T follicular helper cell (primary cell): ENCODE data around the gene SUCLG1.

ENCODE experiments used
- DNase-seq: peaks from one replicate; pipeline ENCODE4 v3.0.0-alpha.2; 2020; ENCODE audit warnings: low read depth

Gene SUCLG1

DNA sequence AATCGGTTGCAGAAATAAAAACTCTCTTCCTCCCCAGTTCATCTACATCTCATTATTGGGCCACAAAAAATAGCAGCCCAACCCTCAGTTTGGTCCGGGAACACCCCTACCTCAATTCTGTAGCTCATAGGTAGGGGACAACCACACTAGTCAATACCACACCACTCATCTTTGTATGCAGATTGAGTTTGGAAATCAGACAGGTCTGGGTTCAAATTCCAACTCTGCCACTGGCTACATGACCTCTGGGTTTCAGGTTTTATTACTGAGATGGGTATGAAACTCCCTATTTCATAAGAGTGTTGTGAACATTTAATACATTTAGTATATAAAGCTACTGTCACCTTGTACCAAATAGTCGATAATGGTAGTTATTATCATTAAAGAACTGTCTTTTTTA, 2.2 kb upstream of the SUCLG1 start:
- DNase-seq = no peak

DNA sequence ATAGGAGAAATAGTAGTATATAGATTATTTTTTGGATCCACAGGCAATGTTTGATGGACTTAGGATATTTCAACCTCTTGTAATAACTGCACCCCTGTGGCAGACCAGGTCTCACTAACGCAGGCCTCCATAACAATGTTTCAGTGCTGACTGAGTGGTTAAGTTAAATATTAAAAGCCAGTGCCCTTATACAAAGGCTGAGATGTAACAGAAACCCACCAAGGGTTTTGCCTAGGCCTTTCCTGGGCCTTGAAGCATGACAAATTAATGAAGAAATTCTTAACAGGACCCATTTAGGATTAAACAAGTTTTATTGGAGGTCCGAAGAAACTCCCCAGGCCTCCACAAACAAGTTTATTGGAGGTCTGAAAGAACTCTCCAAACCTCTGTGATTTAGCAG, 1.6 kb upstream of the SUCLG1 start:
- no peak for DNase-seq

- DNase-seq = no peak
Observed at GRCh38 chr2:84459944-84460429, 907 bp upstream of the SUCLG1 start.

- DNase-seq = peak; percentile 9
Observed at GRCh38 chr2:84458551-84459017, 496 bp downstream of the SUCLG1 start.

DNA sequence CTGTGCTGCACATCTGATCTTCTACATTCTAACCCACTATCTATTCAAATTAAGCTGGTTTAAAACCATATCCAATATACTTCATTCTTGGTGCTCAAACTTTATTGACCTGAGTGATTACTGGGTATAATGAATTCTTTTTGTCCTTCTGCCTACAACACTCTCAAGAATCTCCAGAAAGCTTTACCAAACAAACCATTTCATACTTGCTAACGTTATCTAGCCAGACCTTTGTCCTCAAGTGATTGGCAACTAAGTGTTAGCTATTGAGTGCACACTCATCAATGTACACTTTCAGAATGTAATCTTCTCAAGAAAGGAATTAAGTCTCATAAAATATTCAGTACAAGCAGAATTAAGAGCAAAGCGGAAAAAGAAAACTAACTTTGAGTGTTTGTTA, 1.4 kb downstream of the SUCLG1 start:
- no peak for DNase-seq

DNA sequence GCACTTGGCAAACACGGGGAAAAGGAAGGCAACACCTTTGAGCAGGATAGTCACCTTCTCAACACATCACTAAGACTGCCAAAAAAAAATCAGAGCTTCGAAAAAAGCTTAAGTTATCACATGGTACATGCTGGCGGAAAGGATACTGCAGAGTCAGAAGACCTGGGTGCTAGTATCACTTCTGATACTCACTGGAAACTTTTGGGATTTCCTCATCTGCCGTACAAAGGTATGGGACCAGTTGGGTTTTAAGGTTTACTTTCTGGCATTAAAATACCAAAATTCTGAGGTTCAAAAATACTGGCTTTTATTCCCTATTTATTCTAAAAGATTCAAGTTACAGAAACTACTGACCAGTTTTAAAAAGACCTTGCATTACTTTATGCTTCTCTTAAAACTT, 2.9 kb downstream of the SUCLG1 start:
- no peak for DNase-seq

DNA sequence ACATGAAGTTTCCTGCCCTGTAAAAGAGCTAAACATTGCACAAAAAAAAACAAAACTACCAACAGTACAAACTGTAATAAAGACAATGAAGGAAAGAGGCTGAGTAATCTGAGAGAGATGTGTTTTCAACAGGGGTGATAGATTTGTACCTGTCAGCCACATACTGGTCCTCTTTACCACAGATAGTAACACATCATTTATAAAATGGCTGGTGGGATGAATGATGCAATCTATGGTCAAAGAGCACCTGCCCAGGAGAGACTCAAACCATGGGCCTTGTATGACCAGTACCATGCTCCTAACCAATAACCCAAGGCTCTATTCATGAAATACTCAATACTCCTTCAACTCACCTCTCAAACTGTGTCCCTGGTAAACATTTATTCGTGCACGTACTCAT, 4.5 kb downstream of the SUCLG1 start:
- no peak for DNase-seq

DNA sequence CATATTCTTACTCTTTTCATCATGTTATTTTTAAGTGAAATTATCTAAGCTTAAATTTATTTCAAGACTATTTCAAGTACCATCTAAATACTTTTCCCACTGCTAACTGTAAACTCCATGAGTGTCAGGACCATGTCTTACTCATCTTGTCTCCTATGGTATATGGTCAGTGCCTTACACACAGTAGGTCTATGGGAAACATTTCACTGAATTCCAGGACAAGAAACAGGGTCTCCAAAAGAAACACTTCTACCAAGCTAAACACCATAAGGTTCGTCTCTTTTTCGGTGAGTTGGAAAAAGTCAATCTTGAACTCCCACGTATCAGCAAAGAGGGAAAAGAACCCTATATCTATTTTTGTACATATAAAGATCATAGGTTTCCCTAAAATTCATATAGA, 6.5 kb downstream of the SUCLG1 start:
- no peak for DNase-seq

DNA sequence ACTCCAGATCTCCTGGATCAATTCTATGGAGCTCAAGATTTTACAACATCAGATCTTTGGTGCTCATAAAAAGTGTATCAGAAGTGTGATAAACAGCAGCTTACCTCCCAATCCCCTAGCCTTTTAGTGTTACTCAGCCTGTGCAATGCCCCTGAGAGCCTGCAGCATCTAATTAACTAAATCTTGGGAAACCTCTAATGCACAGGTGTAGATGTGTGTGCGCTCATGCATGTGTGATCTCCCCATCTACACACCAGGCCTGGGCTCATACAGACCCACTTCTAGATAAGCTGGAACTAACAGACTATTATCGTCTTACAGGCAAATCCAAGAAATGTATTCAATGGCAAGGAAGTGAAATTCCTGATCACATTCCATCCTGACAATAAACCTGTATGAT, 7.5 kb downstream of the SUCLG1 start:
- DNase-seq = no peak

- DNase-seq = no peak
Observed at GRCh38 chr2:84450288-84451227, 8.5 kb downstream of the SUCLG1 start.

DNA sequence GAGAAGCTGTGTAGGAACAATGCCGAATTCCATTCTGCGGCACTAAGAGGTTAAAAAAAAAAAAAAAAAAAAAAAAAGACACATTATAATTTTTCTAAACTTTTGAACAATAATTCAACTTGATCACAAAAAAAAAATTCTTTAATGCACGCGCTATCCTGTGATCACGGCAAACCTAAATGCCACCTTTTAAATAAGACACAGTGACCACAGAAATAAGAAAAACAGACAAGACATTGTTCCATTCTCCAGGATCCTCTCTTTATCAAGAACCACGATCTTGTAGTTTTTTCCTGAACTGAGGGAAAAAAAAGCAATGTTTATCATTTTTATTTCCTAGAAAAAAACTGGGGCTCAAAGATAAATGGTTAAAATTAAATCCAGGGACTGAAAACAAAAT, 9.4 kb downstream of the SUCLG1 start:
- no peak for DNase-seq

DNA sequence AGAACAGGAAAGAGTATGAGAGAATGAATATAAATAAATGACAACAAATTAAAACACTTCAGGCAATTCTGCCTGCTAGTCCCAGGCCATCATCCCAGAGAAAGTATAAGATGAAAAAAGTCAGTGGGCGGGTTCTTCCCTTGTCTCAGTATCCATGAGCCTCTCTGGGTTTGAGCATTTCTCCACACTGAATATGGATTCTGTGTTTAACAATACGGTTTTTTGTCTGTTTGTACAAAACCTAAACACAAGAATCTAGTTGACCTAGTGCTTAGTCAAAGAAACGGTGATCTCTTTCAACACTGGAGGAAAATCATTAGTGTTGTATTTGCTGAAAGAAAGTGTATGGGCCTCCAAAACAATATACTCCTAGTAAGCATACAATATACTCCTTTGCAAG, 10.0 kb downstream of the SUCLG1 start:
- no peak for DNase-seq

DNA sequence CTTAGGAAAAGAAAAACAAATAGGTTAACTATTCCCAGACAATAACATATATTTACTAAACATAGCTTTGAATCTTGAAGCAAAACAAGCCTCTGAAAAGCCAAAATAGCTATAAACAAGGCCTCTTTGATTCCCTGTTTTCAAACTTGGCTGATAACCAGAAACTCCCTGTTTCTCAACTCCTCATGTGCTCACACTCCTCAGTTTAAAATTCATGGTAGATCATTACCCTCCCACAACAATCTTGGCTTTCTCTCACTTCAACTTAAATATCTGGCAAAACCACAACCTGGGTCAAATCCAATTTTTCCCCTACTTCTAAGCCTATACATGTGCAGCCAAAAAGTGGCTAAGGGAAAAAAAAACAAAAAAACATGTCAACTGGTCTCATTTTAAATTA, 15.6 kb downstream of the SUCLG1 start:
- no peak for DNase-seq

GRCh38 chr2:84442888-84443287, 16.2 kb downstream of the SUCLG1 start:
- DNase-seq = no peak

DNA sequence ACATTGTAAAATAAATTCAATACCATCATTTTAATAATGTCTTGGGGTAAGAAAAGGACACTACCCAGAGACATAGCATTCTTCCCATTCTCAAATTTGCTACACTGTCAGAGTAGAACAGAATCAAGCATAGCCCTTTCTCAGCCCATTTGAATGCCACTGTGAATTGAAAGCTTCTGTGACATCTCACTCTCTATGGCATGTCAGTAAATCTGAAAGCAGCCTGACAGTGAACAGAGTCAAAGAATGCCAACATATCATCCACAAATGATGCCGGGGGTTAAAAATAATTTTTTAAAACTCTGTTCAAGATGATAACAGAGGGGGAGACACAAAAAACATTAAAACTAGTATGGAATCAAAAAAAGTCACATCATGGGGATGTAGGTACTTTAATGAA, 17.6 kb downstream of the SUCLG1 start:
- no peak for DNase-seq

DNA sequence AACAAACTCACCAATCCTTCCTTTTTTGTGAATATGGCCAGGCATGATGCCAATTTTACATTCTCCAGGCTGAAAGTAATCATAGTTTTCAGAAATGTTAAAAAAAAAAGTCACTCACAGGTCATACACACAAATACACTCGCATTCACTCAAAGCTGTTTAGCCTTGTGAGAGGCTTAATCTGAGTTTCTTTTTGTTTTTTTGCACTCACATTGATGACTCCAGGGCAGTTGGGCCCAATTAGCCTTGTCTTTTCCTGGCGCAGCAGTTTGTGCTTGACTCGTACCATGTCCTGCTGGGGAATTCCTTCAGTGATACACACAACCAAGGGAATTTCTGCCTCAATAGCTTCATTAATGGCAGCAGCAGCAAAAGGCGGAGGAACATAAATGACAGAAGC, 18.0 kb downstream of the SUCLG1 start:
- DNase-seq = no peak

DNA sequence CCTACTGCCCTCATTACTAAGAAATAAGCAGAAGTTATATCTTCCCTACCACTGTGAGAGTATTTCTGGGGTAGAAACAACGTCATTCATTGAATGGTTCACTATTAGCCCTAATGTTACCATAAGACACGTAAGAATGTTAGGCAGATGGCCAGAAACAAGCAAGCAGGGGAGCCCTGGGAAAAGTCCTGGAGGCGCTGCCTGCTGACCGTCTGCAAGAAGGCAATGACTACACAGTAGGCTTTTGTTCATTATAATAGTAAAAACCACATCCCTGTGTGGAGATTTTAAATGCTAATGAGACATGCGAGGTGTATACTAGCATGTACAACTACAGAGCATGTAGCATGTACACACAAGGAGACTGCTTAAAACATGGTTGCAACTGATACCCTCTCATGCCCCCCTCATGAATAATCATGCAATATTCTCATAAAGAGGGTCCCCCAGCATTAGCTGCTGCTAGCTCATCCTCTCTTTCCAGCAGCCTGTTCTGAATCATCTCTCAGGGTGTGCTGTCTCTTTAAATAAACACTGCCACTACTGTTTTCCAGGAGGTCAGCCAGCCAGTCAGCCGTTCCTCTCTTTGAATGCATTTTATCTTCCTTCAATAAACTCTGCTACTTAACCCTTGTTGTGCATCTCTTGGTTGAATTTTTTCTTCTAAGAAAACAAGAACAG, 23.6 kb downstream of the SUCLG1 start:
- no peak for DNase-seq

- no peak for DNase-seq
Observed at GRCh38 chr2:84429328-84429727, 29.8 kb downstream of the SUCLG1 start.

DNA sequence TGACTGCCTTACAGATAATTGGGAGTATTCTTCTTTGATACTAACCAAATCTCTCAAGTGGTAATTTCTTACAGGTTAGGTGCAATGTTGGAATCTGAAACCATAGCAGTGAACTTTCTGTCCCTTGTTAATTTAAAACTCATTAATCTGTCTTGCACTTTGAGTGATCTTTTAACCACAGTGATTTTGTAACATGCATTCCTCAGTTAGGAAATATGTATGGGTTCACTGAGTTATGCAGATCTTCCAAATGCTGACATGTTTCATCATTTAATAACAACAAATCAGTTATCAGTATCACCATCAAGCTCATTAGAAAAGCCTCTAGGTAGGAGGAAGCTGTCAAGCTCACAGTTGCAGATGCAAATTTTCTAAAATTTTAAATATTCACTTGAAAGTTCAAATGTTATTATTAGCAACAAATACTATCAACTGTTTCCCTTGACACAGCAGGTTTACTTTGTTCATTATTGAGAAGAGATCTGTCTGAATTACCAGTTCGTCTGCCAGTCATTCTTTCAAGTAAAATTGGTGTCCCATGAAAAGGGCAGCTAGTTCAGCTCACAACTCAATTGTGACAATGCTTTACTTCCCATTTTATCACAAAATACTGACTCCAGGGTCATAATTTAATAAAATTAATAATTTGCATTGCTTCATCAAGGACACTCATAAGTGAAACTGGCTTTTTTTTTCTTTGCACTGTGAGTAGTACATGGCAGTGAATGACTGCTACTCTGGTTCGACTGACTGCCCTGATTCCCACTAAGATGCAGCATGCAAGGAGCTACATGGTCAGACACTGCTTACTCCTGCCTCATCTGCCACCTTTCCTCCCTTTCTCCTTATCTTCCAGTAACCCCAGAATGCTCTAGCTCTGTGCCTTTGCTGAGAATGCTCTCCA, 31.6 kb downstream of the SUCLG1 start:
- no peak for DNase-seq

GRCh38 chr2:84425310-84425709, 33.8 kb downstream of the SUCLG1 start:
- no peak for DNase-seq

DNA sequence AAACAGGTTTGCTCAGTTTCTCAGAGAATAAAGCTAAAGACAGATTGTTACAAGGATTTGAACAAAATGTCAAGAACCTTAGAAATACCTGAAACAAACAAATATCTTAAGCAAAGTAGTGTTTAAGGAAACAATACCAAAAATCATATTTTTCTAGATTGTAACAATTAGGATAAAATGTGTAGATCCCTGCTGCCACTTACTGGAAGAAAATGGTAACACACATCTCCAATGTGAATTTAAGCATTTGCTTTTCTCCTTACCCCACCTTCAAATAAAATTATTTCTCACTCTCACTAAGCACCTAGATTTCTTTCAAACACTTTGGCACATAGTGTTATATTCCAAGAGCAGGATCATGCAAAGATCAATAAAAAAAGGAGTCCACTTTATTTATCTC, 34.9 kb downstream of the SUCLG1 start:
- DNase-seq = no peak

GRCh38 chr2:84421791-84422190, 37.3 kb downstream of the SUCLG1 start:
- DNase-seq = no peak
